HuH-7.5 (cell line): ENCODE data around the gene EPHB1.

Experiments used
- DNase-seq: peaks from one replicate; pipeline ENCODE4 v3.0.0; 2011; ENCODE audit warnings: low spot score

EPHB1 gene

GRCh38 chr3:135133905-135134683 is 339.0 kb downstream of the EPHB1 start:
- DNase-seq, result no peak

GRCh38 chr3:135134684-135135075 is 339.6 kb downstream of the EPHB1 start:
- DNase-seq, result no peak

GRCh38 chr3:135135445-135135844 is 340.4 kb downstream of the EPHB1 start:
- DNase-seq, result no peak

- DNase-seq, result no peak
These were observed 341.5 kb downstream of the EPHB1 start for GRCh38 chr3:135136361-135137100.

GRCh38 chr3:135137296-135137695 is 342.2 kb downstream of the EPHB1 start:
- DNase-seq, result no peak

GRCh38 chr3:135138776-135139175 is 343.7 kb downstream of the EPHB1 start:
- no peak for DNase-seq

GRCh38 chr3:135140591-135140990 is 345.5 kb downstream of the EPHB1 start:
- DNase-seq, result no peak

- no peak for DNase-seq
These were observed 346.1 kb downstream of the EPHB1 start for GRCh38 chr3:135141160-135141559.

GRCh38 chr3:135141672-135142071 is 346.6 kb downstream of the EPHB1 start:
- DNase-seq, result no peak

GRCh38 chr3:135142530-135142929 is 347.5 kb downstream of the EPHB1 start:
- DNase-seq, result no peak

GRCh38 chr3:135143474-135143873 is 348.4 kb downstream of the EPHB1 start:
- DNase-seq, result no peak

- DNase-seq, result no peak
These were observed 350.5 kb downstream of the EPHB1 start for GRCh38 chr3:135145581-135145980.

GRCh38 chr3:135147657-135148056 is 352.6 kb downstream of the EPHB1 start:
- DNase-seq, result no peak

- DNase-seq, result no peak
These were observed 353.4 kb downstream of the EPHB1 start for GRCh38 chr3:135148398-135149020.

GRCh38 chr3:135149707-135150681 is 354.9 kb downstream of the EPHB1 start:
- DNase-seq, result no peak

- no peak for DNase-seq
These were observed 359.1 kb downstream of the EPHB1 start for GRCh38 chr3:135154186-135154585.

GRCh38 chr3:135155228-135155627 is 360.2 kb downstream of the EPHB1 start:
- no peak for DNase-seq

- no peak for DNase-seq
These were observed 360.7 kb downstream of the EPHB1 start for GRCh38 chr3:135155791-135156190.

- DNase-seq, result no peak
These were observed 362.1 kb downstream of the EPHB1 start for GRCh38 chr3:135157045-135157740.

GRCh38 chr3:135158520-135158919 is 363.5 kb downstream of the EPHB1 start:
- DNase-seq, result no peak

- no peak for DNase-seq
These were observed 364.7 kb downstream of the EPHB1 start for GRCh38 chr3:135159681-135160247.
